ENCODE measurements around the gene FSCB. TPM values are rescaled to one million over a fixed set of nuclear protein-coding genes. Genes with fewer than 3 reads are reported as not detected.
"Not testable (repeated sequence)": the region's sequence is repeated elsewhere in the genome, so short reads cannot be mapped to it uniquely, and the experiment has no call there.

FSCB gene
- total RNA-seq, 1 donor from 2014 or later: not detected

- no peaks in the 10 kb centered on the region for H3K27me3 Mint-ChIP-seq
- H3K4me1 Mint-ChIP-seq (ENCODE audit: low read depth): peaks cover 1% of the 10 kb centered on the region
- no peak overlapping the region for H3K4me3 Mint-ChIP-seq (ENCODE audit: low read depth)
- H3K27ac Mint-ChIP-seq: no peak overlapping the region
- TF ChIP-seq, protein P1, sequence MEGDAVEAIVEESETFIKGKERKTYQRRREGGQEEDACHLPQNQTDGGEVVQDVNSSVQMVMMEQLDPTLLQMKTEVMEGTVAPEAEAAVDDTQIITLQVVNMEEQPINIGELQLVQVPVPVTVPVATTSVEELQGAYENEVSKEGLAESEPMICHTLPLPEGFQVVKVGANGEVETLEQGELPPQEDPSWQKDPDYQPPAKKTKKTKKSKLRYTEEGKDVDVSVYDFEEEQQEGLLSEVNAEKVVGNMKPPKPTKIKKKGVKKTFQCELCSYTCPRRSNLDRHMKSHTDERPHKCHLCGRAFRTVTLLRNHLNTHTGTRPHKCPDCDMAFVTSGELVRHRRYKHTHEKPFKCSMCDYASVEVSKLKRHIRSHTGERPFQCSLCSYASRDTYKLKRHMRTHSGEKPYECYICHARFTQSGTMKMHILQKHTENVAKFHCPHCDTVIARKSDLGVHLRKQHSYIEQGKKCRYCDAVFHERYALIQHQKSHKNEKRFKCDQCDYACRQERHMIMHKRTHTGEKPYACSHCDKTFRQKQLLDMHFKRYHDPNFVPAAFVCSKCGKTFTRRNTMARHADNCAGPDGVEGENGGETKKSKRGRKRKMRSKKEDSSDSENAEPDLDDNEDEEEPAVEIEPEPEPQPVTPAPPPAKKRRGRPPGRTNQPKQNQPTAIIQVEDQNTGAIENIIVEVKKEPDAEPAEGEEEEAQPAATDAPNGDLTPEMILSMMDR (IDR thresholded peaks at IDR 0.05; ENCODE audit: unreplicated experiment): no peak
- H3K9me3 Mint-ChIP-seq (ENCODE audit: low read depth): peaks cover 5% of the 10 kb centered on the region
- DNase-seq (ENCODE audit: low spot score, unreplicated experiment): no peak
- no peaks in the 10 kb centered on the region for H3K36me3 Mint-ChIP-seq (ENCODE audit: insufficient read depth)
These were observed 18.2 kb upstream of the FSCB start for GRCh38 chr14:44525237-44525636.

- H3K27ac Mint-ChIP-seq; H3K4me1 Mint-ChIP-seq (ENCODE audit: low read depth); H3K36me3 Mint-ChIP-seq (ENCODE audit: insufficient read depth); H3K27me3 Mint-ChIP-seq; DNase-seq (ENCODE audit: low spot score, unreplicated experiment); H3K4me3 Mint-ChIP-seq (ENCODE audit: low read depth): not testable (repeated sequence)
- H3K9me3 Mint-ChIP-seq (ENCODE audit: low read depth): peaks cover 32% of the 10 kb centered on the region
These were observed 8.6 kb upstream of the FSCB start for GRCh38 chr14:44515668-44516067.

DNA sequence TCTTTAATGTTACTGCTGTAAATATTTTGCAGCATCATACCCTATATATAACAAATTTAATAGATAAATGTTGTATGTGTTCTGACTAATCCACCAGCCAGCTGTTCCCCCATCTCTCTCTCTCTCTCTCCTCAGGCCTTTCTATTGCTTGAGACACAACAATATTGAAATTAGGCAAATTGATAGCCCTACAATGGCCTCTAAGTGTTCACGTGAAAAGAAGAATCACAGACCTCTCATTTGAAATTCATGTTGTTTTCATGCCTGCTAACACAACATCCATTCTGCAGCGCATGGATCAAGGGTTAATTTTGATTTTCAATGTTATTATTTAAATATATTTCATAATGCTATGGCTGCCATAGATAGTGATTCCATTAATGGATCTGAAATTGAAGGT is 1.8 kb upstream of the FSCB start:
- Mint-ChIP-seq H3K36me3 (ENCODE audit: insufficient read depth) (no peaks in the 10 kb centered on the region), H3K9me3 (ENCODE audit: low read depth) (peaks cover 14% of the 10 kb centered on the region), H3K4me3 (ENCODE audit: low read depth) (no peak overlapping the region), H3K27me3 (no peaks in the 10 kb centered on the region), H3K27ac (no peak overlapping the region), H3K4me1 (ENCODE audit: low read depth) (no peaks in the 10 kb centered on the region)
- TF ChIP-seq, protein P1 (IDR thresholded peaks at IDR 0.05; ENCODE audit: unreplicated experiment): no peak
- DNase-seq (ENCODE audit: low spot score, unreplicated experiment): no peak

GRCh38 chr14:44505588-44505987 is 1.5 kb downstream of the FSCB start:
- no peak for DNase-seq (ENCODE audit: low spot score, unreplicated experiment)
- H3K4me3 Mint-ChIP-seq (ENCODE audit: low read depth): no peak overlapping the region

GRCh38 chr14:44497148-44497547 is 9.9 kb downstream of the FSCB start:
- Mint-ChIP-seq H3K9me3 (ENCODE audit: low read depth) (peaks cover 7% of the 10 kb centered on the region), H3K27ac (no peak overlapping the region), H3K36me3 (ENCODE audit: insufficient read depth) (no peaks in the 10 kb centered on the region), H3K27me3 (no peaks in the 10 kb centered on the region), H3K4me3 (ENCODE audit: low read depth) (no peak overlapping the region), H3K4me1 (ENCODE audit: low read depth) (no peaks in the 10 kb centered on the region)
- DNase-seq (ENCODE audit: low spot score, unreplicated experiment): no peak
- TF ChIP-seq, protein P1 (IDR thresholded peaks at IDR 0.05; ENCODE audit: unreplicated experiment): no peak

More at GRCh38 chr14:44505588-44505987, 1.5 kb downstream of the FSCB start:
- H3K4me1 Mint-ChIP-seq (ENCODE audit: low read depth): no peaks in the 10 kb centered on the region
- H3K27me3 Mint-ChIP-seq: no peaks in the 10 kb centered on the region
- TF ChIP-seq, protein P1 (IDR thresholded peaks at IDR 0.05; ENCODE audit: unreplicated experiment): no peak
- H3K9me3 Mint-ChIP-seq (ENCODE audit: low read depth): no peaks in the 10 kb centered on the region
- no peak overlapping the region for H3K27ac Mint-ChIP-seq
- no peaks in the 10 kb centered on the region for H3K36me3 Mint-ChIP-seq (ENCODE audit: insufficient read depth)

DNA sequence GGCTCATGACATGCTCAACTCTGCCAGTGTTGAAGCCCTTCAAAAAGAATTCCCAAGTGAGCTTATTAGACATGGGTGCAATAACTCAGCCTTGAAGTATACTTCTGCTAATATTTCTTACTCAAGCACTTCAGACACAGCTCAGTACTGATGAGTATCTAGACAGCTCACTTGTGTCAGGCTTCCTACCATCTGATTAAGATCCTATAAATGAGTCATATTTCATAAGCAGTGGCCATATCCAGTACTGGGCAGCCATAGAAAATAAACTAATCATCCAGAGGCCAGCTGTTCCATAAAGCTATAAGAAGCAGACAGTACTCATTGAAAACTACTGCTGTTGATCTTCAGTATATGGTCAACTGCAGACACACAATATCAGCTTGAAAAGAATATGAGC is 12.9 kb downstream of the FSCB start:
- no peaks in the 10 kb centered on the region for H3K36me3 Mint-ChIP-seq (ENCODE audit: insufficient read depth)

More for the DNA sequence above, 12.9 kb downstream of the FSCB start:
- H3K27me3 Mint-ChIP-seq: no peaks in the 10 kb centered on the region
- H3K4me3 Mint-ChIP-seq (ENCODE audit: low read depth): no peak overlapping the region
- TF ChIP-seq, protein P1 (IDR thresholded peaks at IDR 0.05; ENCODE audit: unreplicated experiment): no peak
- no peak overlapping the region for H3K27ac Mint-ChIP-seq
- no peak for DNase-seq (ENCODE audit: low spot score, unreplicated experiment)
- H3K4me1 Mint-ChIP-seq (ENCODE audit: low read depth): no peaks in the 10 kb centered on the region
- no peaks in the 10 kb centered on the region for H3K9me3 Mint-ChIP-seq (ENCODE audit: low read depth)
